Neural cell (in vitro differentiated cells): ENCODE data around the gene LHFPL6. TPM values are rescaled to one million over a fixed set of nuclear protein-coding genes. Genes with fewer than 3 reads are reported as not detected.

Experiments
- H2AFZ ChIP-seq: fragments of 200-600, 300-800 bp; sonication (generic), shearing (Covaris generic); 2 replicates; pipeline ENCODE4 v1.6.0; 2014; ENCODE audit warnings: low read depth, mild to moderate bottlenecking, antibody characterized with exemption, low read length, moderate library complexity
- H3F3A ChIP-seq: fragments of 200-600 bp; shearing (Covaris generic); 2 replicates; pipeline ENCODE4 v1.6.1; 2016; ENCODE audit warnings: mild to moderate bottlenecking, moderate library complexity, mixed read lengths, antibody characterized with exemption, low read length; ENCODE audit not compliant: insufficient read depth, poor library complexity, severe bottlenecking
- H3K27ac ChIP-seq: fragments of 200-600, 300-800 bp; sonication (generic), shearing (Covaris generic); 2 replicates; pipeline ENCODE4 v1.5.1; 2014; ENCODE audit warnings: mild to moderate bottlenecking, low read length, moderate library complexity
- H3K27me3 ChIP-seq: fragments of 300-800, 200-600 bp; sonication (generic), shearing (Covaris generic); 2 replicates; pipeline ENCODE4 v1.6.0; 2014; ENCODE audit warnings: mild to moderate bottlenecking, low read depth, low read length, moderate library complexity; ENCODE audit not compliant: insufficient read depth
- H3K36me3 ChIP-seq: fragments of 300-800, 200-600 bp; sonication (generic), shearing (Covaris generic); 2 replicates; pipeline ENCODE4 v1.5.1; 2014; ENCODE audit warnings: mild to moderate bottlenecking, antibody characterized with exemption, low read length, moderate library complexity; ENCODE audit not compliant: insufficient read depth
- H3K4me2 ChIP-seq: fragments of 300-800, 200-600 bp; sonication (generic), shearing (Covaris generic); 2 replicates; pipeline ENCODE4 v1.6.0; 2014; ENCODE audit warnings: mild to moderate bottlenecking, low read length
- H3K4me3 ChIP-seq: fragments of 300-800, 200-600 bp; sonication (generic), shearing (Covaris generic); 2 replicates; pipeline ENCODE4 v1.5.1; 2014; ENCODE audit warnings: mild to moderate bottlenecking, low read length, moderate library complexity
- H3K79me2 ChIP-seq: fragments of 200-600 bp; shearing (Covaris generic); replicated peaks from 2 replicates; pipeline ENCODE4 v1.6.0; 2014; ENCODE audit warnings: mild to moderate bottlenecking, low read length, moderate library complexity; ENCODE audit not compliant: insufficient read depth
- H3K9ac ChIP-seq: fragments of 300-800, 200-600 bp; sonication (generic), shearing (Covaris generic); 2 replicates; pipeline ENCODE4 v1.6.1; 2016; ENCODE audit warnings: mild to moderate bottlenecking, low read length, mixed read lengths
- H3K9me2 ChIP-seq: fragments of 200-600 bp; shearing (Covaris generic); 2 replicates; pipeline ENCODE4 v1.6.1; 2016; ENCODE audit warnings: mild to moderate bottlenecking, low read length, mixed read lengths; ENCODE audit not compliant: insufficient read depth
- H3K9me3 ChIP-seq: fragments of 200-600, 300-800 bp; sonication (generic), shearing (Covaris generic); 2 replicates; pipeline ENCODE4 v1.6.1; 2016; ENCODE audit warnings: mild to moderate bottlenecking, mixed run types, low read length, moderate library complexity, mixed read lengths
- H4K20me1 ChIP-seq: fragments of 200-600 bp; shearing (Covaris generic); 2 replicates; pipeline ENCODE4 v1.6.1; 2016; ENCODE audit warnings: mild to moderate bottlenecking, mixed run types; ENCODE audit not compliant: insufficient read depth
- CTCF ChIP-seq: fragments of 450-650 bp; IDR thresholded peaks from 2 replicates; pipeline ENCODE4 v1.5.1; 2014; ENCODE audit warnings: antibody characterized with exemption, mild to moderate bottlenecking, moderate library complexity; ENCODE audit not compliant: poor library complexity, severe bottlenecking
- EP300 ChIP-seq: fragments of 450-650 bp; conservative IDR thresholded peaks from 2 replicates; pipeline ENCODE4 v1.6.1; 2014; ENCODE audit warnings: antibody characterized with exemption, mild to moderate bottlenecking, moderate library complexity; ENCODE audit not compliant: poor library complexity, severe bottlenecking
- EZH2 ChIP-seq: fragments of 200-600, 300-800 bp; shearing (Covaris generic), sonication (generic); IDR thresholded peaks from 2 replicates; pipeline ENCODE4 v1.6.1; 2014; ENCODE audit warnings: antibody characterized with exemption, low read length, borderline replicate concordance, mild to moderate bottlenecking; ENCODE audit not compliant: insufficient read depth, poor library complexity, severe bottlenecking
- MXI1 ChIP-seq: fragments of 450-650 bp; conservative IDR thresholded peaks from 2 replicates; pipeline ENCODE4 v1.6.1; 2014; ENCODE audit warnings: antibody characterized with exemption, mild to moderate bottlenecking; ENCODE audit not compliant: poor library complexity, severe bottlenecking
- POLR2AphosphoS5 ChIP-seq: IDR thresholded peaks from 2 replicates; pipeline ENCODE4 v1.6.1; 2012
- RAD21 ChIP-seq: fragments of 450-650 bp; conservative IDR thresholded peaks from 2 replicates; pipeline ENCODE4 v1.6.1; 2014; ENCODE audit warnings: antibody characterized with exemption, mild to moderate bottlenecking, moderate library complexity
- REST ChIP-seq: IDR thresholded peaks from 2 replicates; pipeline ENCODE4 v1.6.1; 2012; ENCODE audit warnings: borderline replicate concordance
- SMC3 ChIP-seq: fragments of 450-650 bp; conservative IDR thresholded peaks from 2 replicates; pipeline ENCODE4 v1.6.1; 2014; ENCODE audit warnings: antibody characterized with exemption, mild to moderate bottlenecking, moderate library complexity; ENCODE audit not compliant: poor library complexity
- TAF1 ChIP-seq: IDR thresholded peaks from 2 replicates; pipeline ENCODE4 v1.6.1; 2012; ENCODE audit warnings: low read depth
- polyA plus RNA-seq: library from polyadenylated mRNA; depleted of rRNA; stranded (reverse); fragments of >200 nt; gene quantifications from 2 replicates; pipeline ENCODE4 v1.2.3, GENCODE V29; 2014

LHFPL6 gene
- polyA plus RNA-seq, 1 donor from 2014 or later: 36.3 TPM

GRCh38 chr13:39451301-39451700, 151.7 kb downstream of the LHFPL6 start:
- Histone ChIP-seq H3K27ac (no peak overlapping the region), H2AFZ (no peak overlapping the region), H3K36me3 (no peaks in the 10 kb centered on the region), H3K9ac (no peak overlapping the region), H3K4me2 (no peak overlapping the region), H4K20me1 (no peaks in the 10 kb centered on the region), H3F3A (no peaks in the 10 kb centered on the region), H3K9me2 (no peaks in the 10 kb centered on the region), H3K27me3 (no peaks in the 10 kb centered on the region), H3K9me3 (no peaks in the 10 kb centered on the region), H3K4me3 (no peak overlapping the region), H3K79me2 (no peaks in the 10 kb centered on the region)
- TF ChIP-seq RAD21: no peak
- TF ChIP-seq TAF1: no peak
- TF ChIP-seq POLR2AphosphoS5: no peak
- no peak for TF ChIP-seq EZH2
- no peak for TF ChIP-seq SMC3
- TF ChIP-seq CTCF: no peak
- TF ChIP-seq EP300: no peak
- no peak for TF ChIP-seq REST
- TF ChIP-seq MXI1: no peak

GRCh38 chr13:39450176-39450575, 152.8 kb downstream of the LHFPL6 start:
- H3K79me2 ChIP-seq: no peaks in the 10 kb centered on the region
- H3K9me3 ChIP-seq: no peaks in the 10 kb centered on the region
- TF ChIP-seq POLR2AphosphoS5 (no peak), CTCF (no peak), MXI1 (no peak), SMC3 (no peak), RAD21 (no peak), EZH2 (no peak)
- H3K9me2 ChIP-seq: no peaks in the 10 kb centered on the region
- no peaks in the 10 kb centered on the region for H3K27me3 ChIP-seq
- H3K27ac ChIP-seq: no peak overlapping the region
- no peaks in the 10 kb centered on the region for H3F3A ChIP-seq
- no peak overlapping the region for H3K9ac ChIP-seq
- H3K36me3 ChIP-seq: no peaks in the 10 kb centered on the region
- H4K20me1 ChIP-seq: no peaks in the 10 kb centered on the region
- no peak overlapping the region for H3K4me3 ChIP-seq
- no peak overlapping the region for H3K4me2 ChIP-seq
- H2AFZ ChIP-seq: no peak overlapping the region
